ENCODE data around the gene DOK6.
"Not testable (repeated sequence)": the region's sequence is repeated elsewhere in the genome, so short reads cannot be mapped to it uniquely, and the experiment has no call there.

DOK6 gene

GRCh38 chr18:69631281-69631680 is 230.6 kb downstream of the DOK6 start:
- no peak for DNase-seq

GRCh38 chr18:69635482-69635881 is 234.8 kb downstream of the DOK6 start:
- no peak for DNase-seq

- DNase-seq = no peak
Observed at GRCh38 chr18:69636529-69637301, 236.0 kb downstream of the DOK6 start.

- DNase-seq = no peak
Observed at GRCh38 chr18:69638056-69638455, 237.4 kb downstream of the DOK6 start.

GRCh38 chr18:69647702-69648101 is 247.0 kb downstream of the DOK6 start:
- DNase-seq = no peak

- no peak for DNase-seq
Observed at GRCh38 chr18:69648486-69648885, 247.8 kb downstream of the DOK6 start.

- DNase-seq = no peak
Observed at GRCh38 chr18:69649684-69650083, 249.0 kb downstream of the DOK6 start.

GRCh38 chr18:69651243-69651642 is 250.6 kb downstream of the DOK6 start:
- no peak for DNase-seq

GRCh38 chr18:69655816-69656215 is 255.1 kb downstream of the DOK6 start:
- no peak for DNase-seq

- DNase-seq = no peak
Observed at GRCh38 chr18:69658103-69658502, 257.4 kb downstream of the DOK6 start.

GRCh38 chr18:69658685-69659084 is 258.0 kb downstream of the DOK6 start:
- DNase-seq = no peak

- DNase-seq = no peak
Observed at GRCh38 chr18:69659142-69659651, 258.5 kb downstream of the DOK6 start.

- DNase-seq = not testable (repeated sequence)
Observed at GRCh38 chr18:69662090-69662489, 261.4 kb downstream of the DOK6 start.

- DNase-seq = no peak
Observed at GRCh38 chr18:69664399-69664798, 263.7 kb downstream of the DOK6 start.

GRCh38 chr18:69674292-69674877 is 273.7 kb downstream of the DOK6 start:
- no peak for DNase-seq

- no peak for DNase-seq
Observed at GRCh38 chr18:69674966-69675365, 274.3 kb downstream of the DOK6 start.

- no peak for DNase-seq
Observed at GRCh38 chr18:69677595-69677994, 276.9 kb downstream of the DOK6 start.

GRCh38 chr18:69680123-69680522 is 279.4 kb downstream of the DOK6 start:
- no peak for DNase-seq

GRCh38 chr18:69683176-69683575 is 282.5 kb downstream of the DOK6 start:
- no peak for DNase-seq

- DNase-seq = no peak
Observed at GRCh38 chr18:69684789-69685188, 284.1 kb downstream of the DOK6 start.

GRCh38 chr18:69686861-69687260 is 286.2 kb downstream of the DOK6 start:
- no peak for DNase-seq

GRCh38 chr18:69689121-69689759 is 288.6 kb downstream of the DOK6 start:
- DNase-seq = no peak

GRCh38 chr18:69691008-69691760 is 290.5 kb downstream of the DOK6 start:
- no peak for DNase-seq
